ENCODE measurements around the gene BTC. TPM values are rescaled to one million over a fixed set of nuclear protein-coding genes. Genes with fewer than 3 reads are reported as not detected.

The BTC gene
- total and polyA plus RNA-seq, 11 donors: 0.06 to 0.59 (median 0.31) TPM; not detected in 2

GRCh38 chr4:74738464-74739143 lies 55.7 kb downstream of the BTC start:
- WGBS, 4 donors: 68 to 77% (median 74%) methylated on average over 3 of the region's 3 CpGs
- Histone ChIP-seq H3K4me1 (no peaks in the 10 kb centered on the region), H3K27me3 (no peaks in the 10 kb centered on the region), H3K4me3 (no peak overlapping the region), H3K9me3 (no peaks in the 10 kb centered on the region), H3K36me3 (no peaks in the 10 kb centered on the region), H3K27ac (no peak overlapping the region)
- DNase-seq (no peak), ATAC-seq (no peak)
- TF ChIP-seq POLR2A (IDR thresholded peaks at IDR 0.05): no peak
- TF ChIP-seq CTCF (IDR thresholded peaks at IDR 0.05): no peak
- intact Hi-C loops (cut with DNase I): no loop called here

GRCh38 chr4:74734995-74735394 lies 59.3 kb downstream of the BTC start:
- Histone ChIP-seq H3K27ac (no peak overlapping the region), H3K4me3 (no peak overlapping the region), H3K4me1 (no peaks in the 10 kb centered on the region), H3K9me3 (no peaks in the 10 kb centered on the region), H3K27me3 (no peaks in the 10 kb centered on the region), H3K36me3 (no peaks in the 10 kb centered on the region)
- WGBS, 4 donors: 73 to 92% (median 81%) methylated on average over 2 of the region's 2 CpGs
- TF ChIP-seq CTCF (IDR thresholded peaks at IDR 0.05) (no peak), POLR2A (IDR thresholded peaks at IDR 0.05) (no peak)
- intact Hi-C loops (cut with DNase I): no loop called here
- DNase-seq (no peak), ATAC-seq (no peak)

GRCh38 chr4:74733756-74734155 lies 60.6 kb downstream of the BTC start:
- no peak for DNase-seq
- no peak for ATAC-seq
- intact Hi-C loops (cut with DNase I): no loop called here
- H3K9me3 ChIP-seq: no peaks in the 10 kb centered on the region
- no peaks in the 10 kb centered on the region for H3K4me1 ChIP-seq
- no peak overlapping the region for H3K4me3 ChIP-seq
- TF ChIP-seq POLR2A (IDR thresholded peaks at IDR 0.05) (no peak), CTCF (IDR thresholded peaks at IDR 0.05) (no peak)
- no peak overlapping the region for H3K27ac ChIP-seq
- H3K27me3 ChIP-seq: no peaks in the 10 kb centered on the region
- no peaks in the 10 kb centered on the region for H3K36me3 ChIP-seq
- 57 to 71% (median 67%) methylated on average over 1 of the region's 1 CpG for WGBS, 4 donors

- ATAC-seq: no peak
- WGBS, 4 donors: 70 to 79% (median 74%) methylated on average over 3 of the region's 3 CpGs
- H3K27ac ChIP-seq: no peak overlapping the region
- no peaks in the 10 kb centered on the region for H3K27me3 ChIP-seq
- H3K36me3 ChIP-seq: no peaks in the 10 kb centered on the region
- H3K4me3 ChIP-seq: no peak overlapping the region
- intact Hi-C loops (cut with DNase I): no loop called here
- no peaks in the 10 kb centered on the region for H3K4me1 ChIP-seq
- DNase-seq: no peak
- TF ChIP-seq CTCF (IDR thresholded peaks at IDR 0.05) (no peak), POLR2A (IDR thresholded peaks at IDR 0.05) (no peak)
- no peaks in the 10 kb centered on the region for H3K9me3 ChIP-seq
Observed at GRCh38 chr4:74724979-74725378, 69.3 kb downstream of the BTC start.
